Stimulated activated CD4-positive, alpha-beta T cell treated with anti-CD3 and anti-CD28 coated beads, Interleukin-1b, Interleukin-23, amount 100 ng/mL, for 24 hours (primary cell): Measurements from ENCODE around the gene RAP1B.

ENCODE experiments used
- DNase-seq, 4 experiments: peaks; one replicate each; pipeline ENCODE4 v3.0.0-alpha.2; 2020; ENCODE audit warnings: low read depth in 4 of 4, low spot score in 1 of 4

RAP1B gene

GRCh38 chr12:68610370-68611093 lies at the start of gene RAP1B:
Gene RAP1B, plus strand, starts transcription at chr12:68610899. Its CDS starts 37,826 bp downstream, at chr12:68648725.
- DNase-seq, result peak; percentile 69 to 80 (median 79)

DNA sequence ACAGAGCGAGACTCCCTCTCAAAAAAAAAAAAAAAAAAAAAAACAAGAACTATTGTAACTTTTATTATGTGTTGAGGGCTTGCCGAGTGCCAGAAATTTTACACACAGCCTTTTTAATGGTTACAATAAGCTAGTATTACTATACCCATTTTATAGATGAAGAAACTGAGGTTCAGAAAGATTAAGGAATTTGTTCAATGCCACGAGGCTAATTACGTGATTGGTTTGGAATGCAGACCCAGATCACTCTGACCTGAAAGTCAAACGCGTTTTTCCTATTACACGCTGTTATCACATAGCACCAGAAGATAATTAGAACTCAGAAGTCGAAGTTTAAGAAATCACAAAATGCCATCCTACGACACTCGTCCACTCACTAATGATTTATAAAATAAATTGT lies 48.9 kb upstream of the RAP1B start:
- no peak for DNase-seq

- no peak for DNase-seq
These were observed 46.5 kb upstream of the RAP1B start for GRCh38 chr12:68564166-68564565.

DNA sequence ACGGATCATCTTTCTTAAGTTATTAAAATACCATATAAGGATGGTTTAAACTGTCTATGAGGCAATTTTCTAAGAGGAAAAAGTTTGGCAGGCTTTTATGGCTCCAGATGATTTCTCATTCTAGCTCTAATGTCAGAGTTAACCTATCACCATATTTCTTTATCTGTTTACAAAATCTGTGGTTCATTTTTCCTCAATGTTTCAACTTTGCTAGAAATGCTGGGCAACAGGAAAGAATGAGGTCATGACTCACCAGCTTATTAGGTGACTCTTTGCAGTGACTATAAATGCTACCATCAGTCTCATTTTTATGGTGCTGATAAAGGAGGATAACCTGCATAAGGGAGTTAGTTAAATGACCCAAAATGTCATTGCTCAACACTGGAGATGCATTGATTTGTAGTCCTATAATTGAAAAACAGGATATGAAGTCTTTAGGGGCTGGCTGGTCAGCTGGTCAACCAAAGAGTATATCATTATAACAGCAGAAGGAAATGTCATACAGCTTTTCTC lies 45.3 kb upstream of the RAP1B start:
- no peak for DNase-seq

GRCh38 chr12:68568922-68569569 lies 41.7 kb upstream of the RAP1B start:
- no peak for DNase-seq

DNA sequence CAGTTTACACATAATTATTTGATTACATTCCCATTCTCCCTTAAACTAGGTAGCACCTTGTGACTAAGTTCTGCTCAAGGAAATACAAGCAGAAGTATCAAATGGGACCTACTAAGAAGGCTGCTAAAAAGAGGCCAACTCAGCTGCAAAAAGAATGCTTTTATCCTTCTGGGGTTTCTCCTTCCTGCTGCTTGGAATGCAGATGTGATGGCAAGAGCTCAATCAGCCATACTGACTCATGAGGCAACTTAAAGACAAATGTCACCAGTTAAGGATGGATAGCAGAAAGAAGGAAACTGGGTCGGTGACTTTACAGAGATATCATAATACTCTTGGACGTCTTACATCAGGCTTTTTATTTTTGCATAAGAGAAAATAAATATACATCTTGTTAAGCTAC lies 38.0 kb upstream of the RAP1B start:
- no peak for DNase-seq

- no peak for DNase-seq
These were observed 37.3 kb upstream of the RAP1B start for GRCh38 chr12:68573406-68573805.

DNA sequence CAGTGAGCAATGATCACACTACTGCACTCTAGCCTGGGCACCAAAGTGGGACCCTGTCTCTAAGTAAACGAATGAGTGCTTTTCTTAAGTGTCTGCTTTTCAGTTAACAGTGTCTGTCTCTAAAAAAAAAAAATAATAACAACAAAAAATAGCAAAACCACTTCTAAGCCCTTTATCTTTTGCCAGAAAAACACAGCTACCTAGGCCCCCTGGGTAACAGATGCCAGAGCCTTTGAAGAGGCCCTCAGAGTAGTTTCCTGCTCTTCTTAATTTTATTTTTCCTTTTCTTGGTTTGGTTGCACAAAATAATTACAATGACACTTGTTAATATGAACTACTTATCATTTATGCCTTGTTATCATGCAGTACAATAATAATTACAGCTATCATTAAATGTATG lies 32.8 kb upstream of the RAP1B start:
- no peak for DNase-seq

- DNase-seq, result no peak
These were observed 31.9 kb upstream of the RAP1B start for GRCh38 chr12:68578765-68579164.

GRCh38 chr12:68579254-68579653 lies 31.4 kb upstream of the RAP1B start:
- no peak for DNase-seq

- DNase-seq, result no peak
These were observed 29.8 kb upstream of the RAP1B start for GRCh38 chr12:68580911-68581310.

DNA sequence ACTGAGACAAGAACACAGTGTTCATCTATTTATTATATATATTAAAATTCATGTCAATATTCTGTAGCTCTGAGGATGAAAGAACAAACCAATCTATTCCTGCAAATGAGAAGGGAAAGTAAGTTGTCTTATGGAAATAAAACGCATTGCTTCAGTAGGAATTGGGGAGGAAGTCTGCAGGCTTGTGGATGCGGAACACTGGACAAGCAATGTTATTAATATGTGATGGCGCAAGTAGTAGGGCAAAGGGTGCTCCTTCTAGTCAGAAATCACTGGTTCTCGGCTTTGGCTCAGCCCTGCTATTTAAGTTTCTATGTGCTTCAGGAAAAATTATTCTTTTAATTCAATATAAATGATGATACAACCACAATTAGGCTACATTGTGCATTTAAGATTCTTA lies 28.8 kb upstream of the RAP1B start:
- DNase-seq, result no peak

DNA sequence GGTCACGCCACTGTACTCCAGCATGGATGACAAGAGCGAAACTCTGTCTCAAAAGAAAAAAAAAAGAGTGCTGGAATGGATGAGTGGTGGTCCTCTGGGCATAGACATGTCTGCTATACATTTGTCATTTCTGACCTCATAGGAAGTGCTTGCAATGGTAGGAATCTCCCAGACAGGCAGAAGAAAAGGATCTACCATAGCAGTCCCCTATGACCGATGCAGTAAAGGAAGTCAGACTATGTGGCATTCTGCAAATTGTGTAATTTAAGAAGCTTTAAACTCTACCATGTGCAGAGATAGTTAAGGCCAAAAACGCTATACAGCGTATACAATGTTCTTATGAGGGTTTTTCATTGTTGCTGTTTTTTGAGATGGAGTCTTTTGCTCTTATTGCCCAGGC lies 24.7 kb upstream of the RAP1B start:
- no peak for DNase-seq

GRCh38 chr12:68587448-68587873 lies 23.2 kb upstream of the RAP1B start:
- DNase-seq, result peak in 1 of 4 experiments; percentile 21

GRCh38 chr12:68589194-68589593 lies 21.5 kb upstream of the RAP1B start:
- DNase-seq, result no peak

- no peak for DNase-seq
These were observed 18.8 kb upstream of the RAP1B start for GRCh38 chr12:68591734-68592418.

GRCh38 chr12:68595241-68595640 lies 15.5 kb upstream of the RAP1B start:
- DNase-seq, result no peak

DNA sequence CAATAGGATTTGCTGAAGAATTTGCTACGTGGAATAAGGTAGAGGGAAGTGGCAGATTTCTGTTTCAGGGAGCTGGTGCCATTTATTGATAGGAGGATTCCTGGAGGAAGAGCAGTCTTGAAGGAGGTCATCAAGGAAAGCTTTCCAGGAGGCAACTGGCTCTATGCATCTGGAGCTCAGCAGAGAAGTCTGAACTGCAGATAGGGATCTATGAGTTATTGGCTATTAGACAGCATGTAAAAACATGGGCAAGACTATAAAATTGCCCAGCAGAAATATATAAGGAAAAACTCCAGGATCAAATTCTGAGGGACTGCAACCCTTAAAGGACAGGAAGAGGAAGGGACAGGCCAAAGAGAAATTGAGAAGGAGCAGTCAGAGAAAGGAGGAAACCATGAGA lies 8.9 kb upstream of the RAP1B start:
- no peak for DNase-seq

DNA sequence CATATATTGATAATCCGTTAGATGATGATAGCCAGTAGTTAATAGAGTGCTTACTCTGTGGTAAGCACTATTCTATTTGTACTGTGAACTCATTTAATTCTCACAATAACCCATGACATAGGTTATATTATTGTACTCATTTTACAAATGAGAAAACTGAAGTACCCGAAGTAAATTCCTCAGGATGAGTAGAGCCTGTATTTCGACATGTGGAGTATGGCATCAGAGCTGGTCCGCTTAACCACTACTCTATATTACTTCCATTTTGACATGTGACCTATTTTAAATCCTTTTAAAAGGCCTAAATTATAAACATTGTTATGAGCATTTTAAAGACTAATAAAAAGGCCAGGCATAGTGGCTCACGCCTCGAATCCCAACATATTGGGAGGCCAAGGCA lies 8.0 kb upstream of the RAP1B start:
- no peak for DNase-seq

GRCh38 chr12:68608191-68608590 lies 2.5 kb upstream of the RAP1B start:
- DNase-seq, result no peak

DNA sequence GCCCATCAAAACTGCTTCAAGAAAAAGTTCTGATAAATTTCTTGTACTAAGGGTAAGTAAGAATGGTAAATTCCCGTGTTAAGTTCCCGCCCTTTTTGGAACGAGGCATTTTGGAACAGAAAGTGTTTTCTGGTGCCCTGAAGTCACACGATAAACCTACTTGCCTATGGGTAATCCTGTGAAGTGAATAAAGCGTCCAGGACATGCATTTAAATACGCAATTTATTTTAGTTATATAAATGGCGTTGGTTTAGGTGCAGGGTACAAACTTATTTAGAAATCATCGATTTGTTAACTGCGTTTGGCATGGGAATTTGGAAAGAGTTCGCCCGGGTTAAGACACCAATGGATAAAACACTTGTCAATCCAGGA lies 715 bp upstream of the RAP1B start:
- DNase-seq, result no peak
